Neural cell (in vitro differentiated cells): ENCODE measurements around the gene SCYL1. TPM values are rescaled to one million over a fixed set of nuclear protein-coding genes. Genes with fewer than 3 reads are reported as not detected.

Experiments
- H2AFZ ChIP-seq: fragments of 200-600, 300-800 bp; sonication (generic), shearing (Covaris generic); 2 replicates; pipeline ENCODE4 v1.6.0; 2014; ENCODE audit warnings: low read depth, mild to moderate bottlenecking, antibody characterized with exemption, low read length, moderate library complexity
- H3F3A ChIP-seq: fragments of 200-600 bp; shearing (Covaris generic); 2 replicates; pipeline ENCODE4 v1.6.1; 2016; ENCODE audit warnings: mild to moderate bottlenecking, moderate library complexity, mixed read lengths, antibody characterized with exemption, low read length; ENCODE audit not compliant: insufficient read depth, poor library complexity, severe bottlenecking
- H3K27ac ChIP-seq: fragments of 200-600, 300-800 bp; sonication (generic), shearing (Covaris generic); 2 replicates; pipeline ENCODE4 v1.5.1; 2014; ENCODE audit warnings: mild to moderate bottlenecking, low read length, moderate library complexity
- H3K27me3 ChIP-seq: fragments of 300-800, 200-600 bp; sonication (generic), shearing (Covaris generic); 2 replicates; pipeline ENCODE4 v1.6.0; 2014; ENCODE audit warnings: mild to moderate bottlenecking, low read depth, low read length, moderate library complexity; ENCODE audit not compliant: insufficient read depth
- H3K36me3 ChIP-seq: fragments of 300-800, 200-600 bp; sonication (generic), shearing (Covaris generic); 2 replicates; pipeline ENCODE4 v1.5.1; 2014; ENCODE audit warnings: mild to moderate bottlenecking, antibody characterized with exemption, low read length, moderate library complexity; ENCODE audit not compliant: insufficient read depth
- H3K4me2 ChIP-seq: fragments of 300-800, 200-600 bp; sonication (generic), shearing (Covaris generic); 2 replicates; pipeline ENCODE4 v1.6.0; 2014; ENCODE audit warnings: mild to moderate bottlenecking, low read length
- H3K4me3 ChIP-seq: fragments of 300-800, 200-600 bp; sonication (generic), shearing (Covaris generic); 2 replicates; pipeline ENCODE4 v1.5.1; 2014; ENCODE audit warnings: mild to moderate bottlenecking, low read length, moderate library complexity
- H3K79me2 ChIP-seq: fragments of 200-600 bp; shearing (Covaris generic); replicated peaks from 2 replicates; pipeline ENCODE4 v1.6.0; 2014; ENCODE audit warnings: mild to moderate bottlenecking, low read length, moderate library complexity; ENCODE audit not compliant: insufficient read depth
- H3K9ac ChIP-seq: fragments of 300-800, 200-600 bp; sonication (generic), shearing (Covaris generic); 2 replicates; pipeline ENCODE4 v1.6.1; 2016; ENCODE audit warnings: mild to moderate bottlenecking, low read length, mixed read lengths
- H3K9me2 ChIP-seq: fragments of 200-600 bp; shearing (Covaris generic); 2 replicates; pipeline ENCODE4 v1.6.1; 2016; ENCODE audit warnings: mild to moderate bottlenecking, low read length, mixed read lengths; ENCODE audit not compliant: insufficient read depth
- H3K9me3 ChIP-seq: fragments of 200-600, 300-800 bp; sonication (generic), shearing (Covaris generic); 2 replicates; pipeline ENCODE4 v1.6.1; 2016; ENCODE audit warnings: mild to moderate bottlenecking, mixed run types, low read length, moderate library complexity, mixed read lengths
- H4K20me1 ChIP-seq: fragments of 200-600 bp; shearing (Covaris generic); 2 replicates; pipeline ENCODE4 v1.6.1; 2016; ENCODE audit warnings: mild to moderate bottlenecking, mixed run types; ENCODE audit not compliant: insufficient read depth
- EP300 ChIP-seq: fragments of 450-650 bp; conservative IDR thresholded peaks from 2 replicates; pipeline ENCODE4 v1.6.1; 2014; ENCODE audit warnings: antibody characterized with exemption, mild to moderate bottlenecking, moderate library complexity; ENCODE audit not compliant: poor library complexity, severe bottlenecking
- EZH2 ChIP-seq: fragments of 200-600, 300-800 bp; shearing (Covaris generic), sonication (generic); IDR thresholded peaks from 2 replicates; pipeline ENCODE4 v1.6.1; 2014; ENCODE audit warnings: antibody characterized with exemption, low read length, borderline replicate concordance, mild to moderate bottlenecking; ENCODE audit not compliant: insufficient read depth, poor library complexity, severe bottlenecking
- MXI1 ChIP-seq: fragments of 450-650 bp; conservative IDR thresholded peaks from 2 replicates; pipeline ENCODE4 v1.6.1; 2014; ENCODE audit warnings: antibody characterized with exemption, mild to moderate bottlenecking; ENCODE audit not compliant: poor library complexity, severe bottlenecking
- POLR2AphosphoS5 ChIP-seq: IDR thresholded peaks from 2 replicates; pipeline ENCODE4 v1.6.1; 2012
- RAD21 ChIP-seq: fragments of 450-650 bp; conservative IDR thresholded peaks from 2 replicates; pipeline ENCODE4 v1.6.1; 2014; ENCODE audit warnings: antibody characterized with exemption, mild to moderate bottlenecking, moderate library complexity
- REST ChIP-seq: IDR thresholded peaks from 2 replicates; pipeline ENCODE4 v1.6.1; 2012; ENCODE audit warnings: borderline replicate concordance
- SMC3 ChIP-seq: fragments of 450-650 bp; conservative IDR thresholded peaks from 2 replicates; pipeline ENCODE4 v1.6.1; 2014; ENCODE audit warnings: antibody characterized with exemption, mild to moderate bottlenecking, moderate library complexity; ENCODE audit not compliant: poor library complexity
- TAF1 ChIP-seq: IDR thresholded peaks from 2 replicates; pipeline ENCODE4 v1.6.1; 2012; ENCODE audit warnings: low read depth
- polyA plus RNA-seq: library from polyadenylated mRNA; depleted of rRNA; stranded (reverse); fragments of >200 nt; gene quantifications from 2 replicates; pipeline ENCODE4 v1.2.3, GENCODE V29; 2014
- TF ChIP-seq, protein P1 (sequence below): fragments of 450-650 bp; IDR thresholded peaks from 2 replicates; pipeline ENCODE4 v1.5.1; 2014; ENCODE audit warnings: antibody characterized with exemption, mild to moderate bottlenecking, moderate library complexity; ENCODE audit not compliant: poor library complexity, severe bottlenecking

SCYL1 gene
- polyA plus RNA-seq, 1 donor from 2014 or later: 48.3 TPM

DNA sequence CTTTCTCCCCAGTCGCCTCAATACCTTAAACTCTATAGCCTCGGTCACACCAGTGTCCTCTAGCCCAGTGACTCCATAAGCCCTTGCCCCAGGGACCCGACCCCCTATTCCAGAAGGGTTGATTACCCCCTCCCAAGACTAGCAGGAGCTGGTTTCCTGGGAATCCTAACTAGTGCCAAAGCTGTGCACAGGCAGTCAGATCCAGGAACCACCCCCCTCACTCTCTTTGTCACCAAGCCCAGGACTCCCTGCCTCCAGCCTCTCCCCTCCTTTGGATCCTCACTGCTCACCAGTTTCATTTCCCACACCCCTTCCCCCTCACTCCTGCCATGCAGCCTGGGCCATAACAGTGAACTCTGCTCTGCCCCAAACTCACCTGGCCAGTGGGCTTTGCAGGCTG lies 23.5 kb downstream of the SCYL1 start:
- Histone ChIP-seq H4K20me1 (no peaks in the 10 kb centered on the region), H3K9me2 (no peaks in the 10 kb centered on the region), H3K9me3 (no peaks in the 10 kb centered on the region), H2AFZ (no peak overlapping the region), H3K4me2 (no peak overlapping the region), H3K4me3 (no peak overlapping the region), H3K27me3 (peaks cover 22% of the 10 kb centered on the region), H3K79me2 (no peaks in the 10 kb centered on the region), H3K9ac (no peak overlapping the region), H3K27ac (no peak overlapping the region), H3F3A (no peaks in the 10 kb centered on the region), H3K36me3 (no peaks in the 10 kb centered on the region)
- TF ChIP-seq, protein P1, sequence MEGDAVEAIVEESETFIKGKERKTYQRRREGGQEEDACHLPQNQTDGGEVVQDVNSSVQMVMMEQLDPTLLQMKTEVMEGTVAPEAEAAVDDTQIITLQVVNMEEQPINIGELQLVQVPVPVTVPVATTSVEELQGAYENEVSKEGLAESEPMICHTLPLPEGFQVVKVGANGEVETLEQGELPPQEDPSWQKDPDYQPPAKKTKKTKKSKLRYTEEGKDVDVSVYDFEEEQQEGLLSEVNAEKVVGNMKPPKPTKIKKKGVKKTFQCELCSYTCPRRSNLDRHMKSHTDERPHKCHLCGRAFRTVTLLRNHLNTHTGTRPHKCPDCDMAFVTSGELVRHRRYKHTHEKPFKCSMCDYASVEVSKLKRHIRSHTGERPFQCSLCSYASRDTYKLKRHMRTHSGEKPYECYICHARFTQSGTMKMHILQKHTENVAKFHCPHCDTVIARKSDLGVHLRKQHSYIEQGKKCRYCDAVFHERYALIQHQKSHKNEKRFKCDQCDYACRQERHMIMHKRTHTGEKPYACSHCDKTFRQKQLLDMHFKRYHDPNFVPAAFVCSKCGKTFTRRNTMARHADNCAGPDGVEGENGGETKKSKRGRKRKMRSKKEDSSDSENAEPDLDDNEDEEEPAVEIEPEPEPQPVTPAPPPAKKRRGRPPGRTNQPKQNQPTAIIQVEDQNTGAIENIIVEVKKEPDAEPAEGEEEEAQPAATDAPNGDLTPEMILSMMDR: no peak
- no peak for TF ChIP-seq POLR2AphosphoS5
- no peak for TF ChIP-seq TAF1
- TF ChIP-seq SMC3: no peak
- TF ChIP-seq MXI1: no peak

DNA sequence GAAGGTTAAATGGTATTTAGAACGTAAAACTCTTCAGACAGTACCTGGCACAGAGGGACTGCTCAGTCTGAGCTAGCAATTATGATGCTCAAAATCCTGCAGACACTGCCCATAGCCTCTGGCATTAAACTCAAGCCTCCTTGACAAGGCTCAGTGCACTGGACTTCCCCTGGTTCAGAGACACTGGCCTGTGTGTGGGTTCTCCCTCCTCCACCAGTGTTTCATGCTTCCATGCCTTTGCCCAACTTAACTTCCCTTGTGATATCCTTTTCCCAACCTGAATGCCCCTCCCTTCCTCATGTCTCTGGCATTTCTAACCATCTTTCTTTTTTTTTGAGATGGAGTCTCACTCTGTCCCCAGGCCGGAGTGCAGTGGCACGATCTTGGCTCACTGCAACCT lies 24.2 kb downstream of the SCYL1 start:
- Histone ChIP-seq H3K4me3 (no peak overlapping the region), H3K27me3 (peaks cover 22% of the 10 kb centered on the region), H3K36me3 (no peaks in the 10 kb centered on the region), H3K27ac (no peak overlapping the region), H3K4me2 (no peak overlapping the region), H3K79me2 (no peaks in the 10 kb centered on the region), H4K20me1 (no peaks in the 10 kb centered on the region), H3K9me3 (no peaks in the 10 kb centered on the region), H3F3A (no peaks in the 10 kb centered on the region), H3K9me2 (no peaks in the 10 kb centered on the region), H3K9ac (no peak overlapping the region), H2AFZ (no peak overlapping the region)
- TF ChIP-seq SMC3 (no peak), POLR2AphosphoS5 (no peak), RAD21 (no peak), EZH2 (no peak), REST (no peak), EP300 (no peak), TAF1 (no peak), MXI1 (no peak)
- TF ChIP-seq, protein P1: no peak
